Stimulated activated CD4-positive, alpha-beta T cell treated with anti-CD3 and anti-CD28 coated beads, Interleukin-15, amount 100 ng/mL, for 1 hour (primary cell): ENCODE results near the gene MMP3.

Source experiments
- DNase-seq, 2 donors: peaks; one replicate each; pipeline ENCODE4 v3.0.0-alpha.2; 2020; ENCODE audit warnings: low read depth in 1 of 2, low spot score in 1 of 2

MMP3 gene

DNA sequence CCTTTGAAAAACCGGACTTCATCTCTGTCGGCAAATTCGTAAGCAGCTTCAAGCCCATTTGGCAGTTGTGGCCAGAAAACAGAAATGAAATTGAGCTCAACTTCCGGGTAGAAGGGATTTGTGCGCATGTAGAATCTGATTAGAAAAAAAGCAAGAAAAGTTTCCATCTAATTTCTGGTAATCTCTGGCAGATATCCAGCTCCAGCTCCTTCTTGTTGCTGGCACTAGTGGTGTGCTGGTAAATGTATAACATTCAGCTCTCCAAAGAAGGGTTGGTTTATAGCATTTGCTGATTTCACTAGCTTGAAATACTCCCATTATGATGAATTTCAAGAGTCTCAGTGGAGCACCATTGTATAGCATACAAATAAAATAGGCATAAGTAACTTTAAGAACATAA lies 50.8 kb downstream of the MMP3 start:
- DNase-seq: no peak

DNA sequence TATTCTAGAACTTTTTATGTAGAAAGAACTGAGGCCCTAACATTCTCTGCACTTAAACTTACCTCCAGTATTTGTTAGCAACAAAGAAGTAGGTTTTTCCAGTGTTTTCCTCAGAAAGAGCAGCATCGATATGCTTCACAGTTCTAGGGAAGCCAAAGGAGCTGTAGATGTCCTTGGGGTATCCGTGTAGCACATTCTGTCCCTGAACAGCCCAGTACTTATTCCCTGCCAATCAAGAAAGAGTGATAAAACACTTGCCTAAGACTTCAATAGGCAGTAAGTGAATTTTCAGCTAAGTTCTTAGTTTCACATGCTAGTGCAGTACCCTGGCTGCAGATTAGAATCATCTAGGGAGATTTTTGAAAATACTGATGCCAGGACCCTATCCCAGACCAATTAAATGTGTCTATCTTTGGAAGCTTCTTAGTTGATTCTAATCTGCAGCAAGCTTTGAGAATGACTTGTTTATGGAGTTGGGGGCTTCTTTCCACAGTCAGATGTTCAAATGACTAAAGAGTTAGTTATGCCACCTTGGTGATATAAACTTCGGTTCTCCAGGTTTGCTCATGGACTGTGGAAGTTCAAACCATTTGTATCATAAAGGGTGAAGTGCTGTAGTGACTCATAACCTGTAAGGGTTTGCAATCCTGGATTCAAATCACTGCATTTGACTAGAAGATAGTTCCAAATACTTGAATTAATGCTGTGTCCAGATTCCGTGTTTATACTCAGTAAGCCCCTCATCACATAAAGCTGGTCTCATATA lies 52.0 kb downstream of the MMP3 start:
- no peak for DNase-seq

DNA sequence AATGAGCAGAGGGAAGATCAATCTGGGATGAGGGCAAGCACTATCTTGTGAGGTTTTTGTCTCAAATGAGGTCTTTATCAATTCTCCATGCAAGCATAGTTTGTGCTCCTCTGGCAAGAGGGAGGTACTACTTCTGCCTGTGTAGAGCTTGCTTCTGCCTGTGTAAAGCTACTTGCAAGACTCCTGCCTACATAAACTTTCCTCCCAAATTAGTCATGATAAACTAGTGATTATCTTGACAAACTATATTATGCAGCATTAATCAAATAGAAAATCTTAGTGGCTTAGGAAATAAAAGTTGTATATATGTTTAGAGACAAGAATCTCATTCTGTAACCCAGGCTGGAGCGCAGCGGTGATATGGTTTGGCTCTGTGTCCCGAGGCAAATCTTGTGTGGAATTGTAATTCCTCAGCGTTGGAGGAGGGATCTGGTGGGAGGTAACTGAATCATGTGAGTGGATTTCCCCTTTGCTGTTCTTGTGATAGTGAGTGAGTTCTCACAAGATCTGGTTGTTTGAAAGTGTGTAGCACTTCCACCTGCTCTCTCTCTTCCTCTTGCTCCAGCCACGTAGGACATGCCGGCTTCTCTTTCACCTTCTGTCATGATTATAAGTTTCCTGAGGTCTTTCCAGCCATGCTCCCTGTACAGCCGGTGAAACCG lies 54.9 kb downstream of the MMP3 start:
- DNase-seq: no peak
